H9 (cell line): ENCODE data around the gene ATG2B. TPM values are rescaled to one million over a fixed set of nuclear protein-coding genes. Genes with fewer than 3 reads are reported as not detected.

ENCODE experiments used
- DNase-seq: peaks from one replicate; pipeline ENCODE4 v3.0.0-alpha.2; 2017
- H2AFZ ChIP-seq: one replicate; pipeline ENCODE4 v1.6.1; 2013; ENCODE audit warnings: mild to moderate bottlenecking, low read length, control low read depth, moderate library complexity
- H2AK5ac ChIP-seq: 2 replicates; pipeline ENCODE4 v1.6.1; 2013; ENCODE audit warnings: low read length, control low read depth, mixed read lengths; ENCODE audit not compliant: insufficient read length
- H2BK120ac ChIP-seq: one replicate; pipeline ENCODE4 v1.6.1; 2013; ENCODE audit warnings: low read depth, mild to moderate bottlenecking, low read length, control low read depth, inconsistent platforms; ENCODE audit not compliant: poor library complexity, severe bottlenecking
- H2BK12ac ChIP-seq: 2 replicates; pipeline ENCODE4 v1.6.1; 2013; ENCODE audit warnings: low read length, control low read depth, mixed read lengths, low read depth; ENCODE audit not compliant: insufficient read length
- H2BK15ac ChIP-seq: 2 replicates; pipeline ENCODE4 v1.6.1; 2013; ENCODE audit warnings: low read depth, low read length, control low read depth
- H2BK20ac ChIP-seq: one replicate; pipeline ENCODE4 v1.6.1; 2013; ENCODE audit warnings: low read depth, mild to moderate bottlenecking, low read length, control low read depth, inconsistent platforms; ENCODE audit not compliant: poor library complexity, severe bottlenecking
- H2BK5ac ChIP-seq: 2 replicates; pipeline ENCODE4 v1.6.1; 2013; ENCODE audit warnings: low read length, control low read depth, mixed read lengths; ENCODE audit not compliant: insufficient read length
- H3K14ac ChIP-seq: 2 replicates; pipeline ENCODE4 v1.6.1; 2013; ENCODE audit warnings: low read length, control low read depth; ENCODE audit not compliant: insufficient read depth
- H3K18ac ChIP-seq: 2 replicates; pipeline ENCODE4 v1.6.1; 2013; ENCODE audit warnings: low read depth, mild to moderate bottlenecking, mixed read lengths, low read length, control low read depth; ENCODE audit not compliant: insufficient read length
- H3K23ac ChIP-seq: 2 replicates; pipeline ENCODE4 v1.6.1; 2013; ENCODE audit warnings: low read length, control low read depth, mixed read lengths, low read depth; ENCODE audit not compliant: insufficient read length
- H3K23me2 ChIP-seq: 2 replicates; pipeline ENCODE4 v1.6.1; 2013; ENCODE audit warnings: low read depth, mild to moderate bottlenecking, mixed read lengths, low read length, control low read depth; ENCODE audit not compliant: insufficient read length, poor library complexity, severe bottlenecking
- H3K27ac ChIP-seq: 2 replicates; pipeline ENCODE4 v1.5.1; 2013; ENCODE audit warnings: low read length, control low read depth, mixed read lengths, low read depth; ENCODE audit not compliant: insufficient read length
- H3K27me3 ChIP-seq: 2 replicates; pipeline ENCODE4 v1.6.1; 2013; ENCODE audit warnings: low read length, control low read depth, inconsistent platforms; ENCODE audit not compliant: insufficient read depth
- H3K4ac ChIP-seq: 2 replicates; pipeline ENCODE4 v1.6.1; 2013; ENCODE audit warnings: low read depth, mild to moderate bottlenecking, control low read depth, inconsistent platforms, low read length, moderate library complexity
- H3K4me1 ChIP-seq: 2 replicates; pipeline ENCODE4 v1.6.1; 2013; ENCODE audit warnings: low read length, control low read depth, inconsistent platforms; ENCODE audit not compliant: insufficient read depth
- H3K4me2 ChIP-seq: 2 replicates; pipeline ENCODE4 v1.6.1; 2013; ENCODE audit warnings: low read length, control low read depth, mixed read lengths; ENCODE audit not compliant: insufficient read length, insufficient read depth
- H3K56ac ChIP-seq: 2 replicates; pipeline ENCODE4 v1.6.1; 2013; ENCODE audit warnings: low read depth, mild to moderate bottlenecking, mixed read lengths, low read length, control low read depth; ENCODE audit not compliant: insufficient read length
- H3K79me1 ChIP-seq: 2 replicates; pipeline ENCODE4 v1.6.1; 2013; ENCODE audit warnings: low read depth, mild to moderate bottlenecking, moderate library complexity, low read length, control low read depth, inconsistent platforms; ENCODE audit not compliant: insufficient read depth, poor library complexity, severe bottlenecking
- H3K79me2 ChIP-seq: 2 replicates; pipeline ENCODE4 v1.6.1; 2013; ENCODE audit warnings: low read length, control low read depth, inconsistent platforms; ENCODE audit not compliant: insufficient read depth
- H3K9ac ChIP-seq: 2 replicates; pipeline ENCODE4 v1.6.1; 2013; ENCODE audit warnings: low read length, control low read depth, mixed read lengths; ENCODE audit not compliant: insufficient read length; ENCODE audit errors: extremely low read depth
- H3K9me3 ChIP-seq: one replicate; pipeline ENCODE4 v1.6.1; 2013; ENCODE audit warnings: low read depth, low read length, inconsistent platforms; ENCODE audit not compliant: control insufficient read depth
- H3T11ph ChIP-seq: one replicate; pipeline ENCODE4 v1.6.1; 2013; ENCODE audit warnings: mild to moderate bottlenecking, low read length, control low read depth, inconsistent platforms
- H4K20me1 ChIP-seq: one replicate; pipeline ENCODE4 v1.6.1; 2013; ENCODE audit not compliant: control insufficient read depth, insufficient read length, insufficient read depth
- H4K5ac ChIP-seq: 2 replicates; pipeline ENCODE4 v1.6.1; 2013; ENCODE audit warnings: low read depth, mild to moderate bottlenecking, mixed read lengths, low read length, control low read depth; ENCODE audit not compliant: insufficient read length
- H4K8ac ChIP-seq: replicated peaks from 2 replicates; pipeline ENCODE4 v1.6.1; 2013; ENCODE audit warnings: low read length, control low read depth, mixed read lengths, low read depth; ENCODE audit not compliant: insufficient read length
- H4K91ac ChIP-seq: 2 replicates; pipeline ENCODE4 v1.6.1; 2013; ENCODE audit warnings: low read depth, mild to moderate bottlenecking, moderate library complexity, mixed read lengths, low read length, control low read depth; ENCODE audit not compliant: insufficient read length
- H3K27ac Mint-ChIP-seq, 3 experiments: 2 replicates in 2 of 3; 3 replicates in 1 of 3; pipeline ENCODE4 v1.8.0; 2020 to 2021; ENCODE audit warnings: mixed read lengths in 3 of 3, mild to moderate bottlenecking in 1 of 3, moderate library complexity in 1 of 3
- H3K27me3 Mint-ChIP-seq: 2 replicates; pipeline ENCODE4 v1.8.0; 2021; ENCODE audit warnings: low read depth, mild to moderate bottlenecking, moderate library complexity, mixed read lengths
- H3K36me3 Mint-ChIP-seq, 3 experiments: 2 replicates in 2 of 3; 3 replicates in 1 of 3; pipeline ENCODE4 v1.8.0; 2020 to 2021; ENCODE audit warnings: low read depth in 3 of 3, mixed read lengths in 3 of 3; ENCODE audit not compliant: insufficient read depth in 1 of 3
- H3K4me1 Mint-ChIP-seq, 2 experiments: 2 replicates each; pipeline ENCODE4 v1.8.0; 2020; ENCODE audit warnings: mixed read lengths in 2 of 2
- H3K4me3 Mint-ChIP-seq, 2 experiments: 2 replicates in 1 of 2; 3 replicates in 1 of 2; pipeline ENCODE4 v1.8.0; 2020 to 2021; ENCODE audit warnings: mild to moderate bottlenecking in 2 of 2, mixed read lengths in 2 of 2, moderate library complexity in 1 of 2
- H3K9me3 Mint-ChIP-seq, 2 experiments: 2 replicates in 1 of 2; 3 replicates in 1 of 2; pipeline ENCODE4 v1.8.0; 2020; ENCODE audit warnings: mild to moderate bottlenecking in 2 of 2, mixed read lengths in 2 of 2, moderate library complexity in 1 of 2
- WGBS: extraction: QIAGEN DNeasy Blood & Tissue Kit; methylation state at CpG from one replicate; pipeline ENCODE4 v1.1.7; 2013; ENCODE audit warnings: missing lambda C conversion rate, low lambda C conversion rate, mixed read lengths; ENCODE audit not compliant: insufficient read length; ENCODE audit errors: extremely low coverage; 5-methylcytosine and 5-hydroxymethylcytosine counted together
- total RNA-seq: library from RNA; stranded (reverse); gene quantifications from 2 replicates; pipeline ENCODE4 v1.2.1, GENCODE V29; 2021
- TF ChIP-seq, protein P1 (sequence below): fragments of 200-600 bp; sonication (generic); conservative IDR thresholded peaks from 3 replicates; pipeline ENCODE4 v1.8.0; 2021; ENCODE audit warnings: antibody characterized with exemption, mild to moderate bottlenecking

Gene ATG2B
- total RNA-seq, 1 experiment from 2014 or later = 12.6 TPM

DNA sequence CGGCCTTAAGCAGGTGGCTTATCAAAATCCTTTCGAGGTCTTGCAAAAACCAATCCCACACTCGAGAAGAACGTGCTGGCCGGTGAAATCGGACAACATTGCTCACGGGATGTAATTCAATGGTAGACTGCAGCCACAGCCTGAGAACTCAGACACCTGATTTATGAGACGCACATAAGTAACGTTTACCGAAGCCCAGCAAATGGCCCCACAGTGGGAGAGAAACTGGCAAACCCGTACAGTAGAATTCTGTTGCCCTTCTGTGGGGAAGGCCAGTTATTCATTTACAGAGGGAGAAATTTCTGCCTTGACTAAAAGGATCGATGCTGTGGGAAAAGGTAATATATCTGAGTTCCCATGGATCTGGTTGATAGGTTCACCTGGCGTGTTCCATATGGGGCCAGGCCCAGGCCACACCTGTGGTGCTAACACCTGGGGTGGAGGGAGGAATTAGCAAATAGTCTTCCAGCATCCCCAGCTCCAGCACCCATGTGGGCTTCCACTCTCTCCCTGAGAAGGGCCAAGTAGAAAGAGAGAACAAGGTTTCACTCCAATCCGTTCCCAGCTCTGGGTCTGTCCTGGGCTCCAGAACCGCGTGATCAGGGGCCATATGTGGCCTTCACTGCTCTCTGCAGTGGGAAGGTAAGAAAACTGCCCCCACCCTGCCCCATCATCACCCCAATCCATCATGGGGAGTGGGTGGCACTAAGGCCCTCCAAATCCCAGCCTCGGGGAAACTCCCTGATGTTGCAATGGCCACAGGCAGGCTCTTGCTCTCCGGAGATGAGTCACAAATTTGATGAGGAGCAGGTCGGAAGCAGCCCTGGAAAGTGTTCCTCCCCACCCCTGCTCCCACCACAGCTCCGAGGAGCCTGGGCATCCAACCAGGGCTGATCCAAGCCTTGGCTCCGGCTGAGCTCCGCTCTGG, 94.4 kb downstream of the ATG2B start:
- Histone ChIP-seq H2BK20ac (no peak overlapping the region), H4K8ac (no peak overlapping the region), H3K4ac (no peak overlapping the region), H2BK5ac (no peak overlapping the region), H3K79me2 (no peaks in the 10 kb centered on the region), H3K4me1 (no peaks in the 10 kb centered on the region), H3K9me3 (no peaks in the 10 kb centered on the region), H3K23me2 (no peaks in the 10 kb centered on the region), H4K91ac (no peak overlapping the region), H3K18ac (no peak overlapping the region), H2AK5ac (no peak overlapping the region), H3K14ac (no peak overlapping the region), H4K20me1 (no peaks in the 10 kb centered on the region), H3T11ph (no peak overlapping the region), H2BK120ac (no peak overlapping the region), H3K27me3 (no peaks in the 10 kb centered on the region), H3K27ac (no peak overlapping the region), H3K56ac (no peak overlapping the region), H3K4me2 (no peak overlapping the region), H3K23ac (no peak overlapping the region), H3K79me1 (no peaks in the 10 kb centered on the region), H3K9ac (no peak overlapping the region), H2BK12ac (no peak overlapping the region), H4K5ac (no peak overlapping the region), H2BK15ac (no peak overlapping the region), H2AFZ (no peak overlapping the region)
- WGBS = no CpG with 5 or more reads among the region's 22 CpGs
- Mint-ChIP-seq H3K4me3 (no peak overlapping the region), H3K36me3 (peaks cover 4 to 11% (median 4%) of the 10 kb centered on the region in 3 experiments; a peak in 3 of 7 replicates), H3K27ac (no peak overlapping the region; a peak in 1 of 7 replicates), H3K27me3 (peaks cover 2% of the 10 kb centered on the region), H3K9me3 (peaks cover 16 to 22% of the 10 kb centered on the region in 2 experiments; a peak in 4 of 5 replicates), H3K4me1 (no peaks in the 10 kb centered on the region)
- TF ChIP-seq, protein P1, sequence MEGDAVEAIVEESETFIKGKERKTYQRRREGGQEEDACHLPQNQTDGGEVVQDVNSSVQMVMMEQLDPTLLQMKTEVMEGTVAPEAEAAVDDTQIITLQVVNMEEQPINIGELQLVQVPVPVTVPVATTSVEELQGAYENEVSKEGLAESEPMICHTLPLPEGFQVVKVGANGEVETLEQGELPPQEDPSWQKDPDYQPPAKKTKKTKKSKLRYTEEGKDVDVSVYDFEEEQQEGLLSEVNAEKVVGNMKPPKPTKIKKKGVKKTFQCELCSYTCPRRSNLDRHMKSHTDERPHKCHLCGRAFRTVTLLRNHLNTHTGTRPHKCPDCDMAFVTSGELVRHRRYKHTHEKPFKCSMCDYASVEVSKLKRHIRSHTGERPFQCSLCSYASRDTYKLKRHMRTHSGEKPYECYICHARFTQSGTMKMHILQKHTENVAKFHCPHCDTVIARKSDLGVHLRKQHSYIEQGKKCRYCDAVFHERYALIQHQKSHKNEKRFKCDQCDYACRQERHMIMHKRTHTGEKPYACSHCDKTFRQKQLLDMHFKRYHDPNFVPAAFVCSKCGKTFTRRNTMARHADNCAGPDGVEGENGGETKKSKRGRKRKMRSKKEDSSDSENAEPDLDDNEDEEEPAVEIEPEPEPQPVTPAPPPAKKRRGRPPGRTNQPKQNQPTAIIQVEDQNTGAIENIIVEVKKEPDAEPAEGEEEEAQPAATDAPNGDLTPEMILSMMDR = no peak
- peak; percentile 19 for DNase-seq
